GM23248 (cell line): Measurements from ENCODE around the gene FAM168B. TPM values are rescaled to one million over a fixed set of nuclear protein-coding genes. Genes with fewer than 3 reads are reported as not detected.

Source experiments
- DNase-seq: peaks from one replicate; pipeline ENCODE4 v3.0.0-alpha.2; 2015
- H2AFZ ChIP-seq: fragments of 200-600 bp; sonication (generic); 2 replicates; pipeline ENCODE4 v1.6.1; 2016; ENCODE audit warnings: antibody characterized with exemption
- H3F3A ChIP-seq: fragments of 200-600 bp; sonication (generic); 2 replicates; pipeline ENCODE4 v1.6.1; 2016; ENCODE audit warnings: mild to moderate bottlenecking, antibody characterized with exemption, mixed run types; ENCODE audit not compliant: insufficient read depth
- H3K27ac ChIP-seq: fragments of 200-600 bp; sonication (generic); 2 replicates; pipeline ENCODE4 v1.5.1; 2016; ENCODE audit warnings: mild to moderate bottlenecking
- H3K27me3 ChIP-seq: fragments of 200-600 bp; sonication (generic); replicated peaks from 2 replicates; pipeline ENCODE4 v1.6.1; 2016; ENCODE audit warnings: mild to moderate bottlenecking; ENCODE audit not compliant: insufficient read depth
- H3K36me3 ChIP-seq: fragments of 200-600 bp; sonication (generic); 2 replicates; pipeline ENCODE4 v1.6.1; 2016; ENCODE audit warnings: low read depth, mild to moderate bottlenecking
- H3K4me1 ChIP-seq: fragments of 200-600 bp; sonication (generic); 2 replicates; pipeline ENCODE4 v1.6.1; 2016; ENCODE audit warnings: mild to moderate bottlenecking; ENCODE audit not compliant: insufficient read depth
- H3K4me2 ChIP-seq: fragments of 200-600 bp; sonication (generic); one replicate; pipeline ENCODE4 v1.6.1; 2016; ENCODE audit warnings: mild to moderate bottlenecking; ENCODE audit not compliant: unreplicated experiment
- H3K4me3 ChIP-seq: fragments of 200-600 bp; sonication (generic); 2 replicates; pipeline ENCODE4 v1.5.1; 2016; ENCODE audit warnings: mild to moderate bottlenecking
- H3K79me2 ChIP-seq: fragments of 200-600 bp; sonication (generic); 2 replicates; pipeline ENCODE4 v1.6.1; 2016; ENCODE audit warnings: mild to moderate bottlenecking; ENCODE audit not compliant: insufficient read depth
- H3K9ac ChIP-seq: fragments of 200-600 bp; sonication (generic); 2 replicates; pipeline ENCODE4 v1.6.1; 2016; ENCODE audit warnings: mild to moderate bottlenecking
- H3K9me2 ChIP-seq: fragments of 200-600 bp; sonication (generic); 2 replicates; pipeline ENCODE4 v1.6.1; 2016; ENCODE audit warnings: mixed run types, mild to moderate bottlenecking, moderate library complexity; ENCODE audit not compliant: insufficient read depth
- H3K9me3 ChIP-seq: fragments of 200-600 bp; sonication (generic); one replicate; pipeline ENCODE4 v1.6.1; 2017; ENCODE audit warnings: low read depth
- H4K20me1 ChIP-seq: fragments of 200-600 bp; sonication (generic); 2 replicates; pipeline ENCODE4 v1.6.0; 2016; ENCODE audit not compliant: insufficient read depth
- EZH2 ChIP-seq: fragments of 200-600 bp; sonication (generic); IDR thresholded peaks from 2 replicates; pipeline ENCODE4 v1.6.1; 2018; ENCODE audit warnings: antibody characterized with exemption, mild to moderate bottlenecking; ENCODE audit not compliant: insufficient read depth, poor library complexity, severe bottlenecking
- EZH2phosphoT487 ChIP-seq: fragments of 200-600 bp; sonication (generic); IDR thresholded peaks from 2 replicates; pipeline ENCODE4 v1.6.1; 2018; ENCODE audit warnings: antibody characterized with exemption, moderate library complexity, mild to moderate bottlenecking, low read depth; ENCODE audit not compliant: insufficient read depth
- WGBS, 2 experiments: methylation state at CpG; one replicate each; pipeline ENCODE4 v1.1.6; 2015 to 2017; ENCODE audit warnings: low lambda C conversion rate in 2 of 2, low coverage in 1 of 2; ENCODE audit errors: missing lambda C conversion rate in 2 of 2; 5-methylcytosine and 5-hydroxymethylcytosine counted together
- in situ Hi-C: fragments of 300-500 bp; cut with MboI; formaldehyde crosslinking; loops from 2 replicates; pipeline ENCODE4 v1.15.0; 2020
- polyA plus RNA-seq: library from polyadenylated mRNA; unstranded; fragments of >200 nt; fragmentation: Nextera tagmentation; extraction: Ambion mirVana; gene quantifications from 2 replicates; pipeline ENCODE4 v1.2.1, GENCODE V29; 2016
- total RNA-seq: library from RNA; depleted of rRNA; stranded (reverse); fragments of >200 nt; shearing (Covaris generic); gene quantifications from 2 replicates; pipeline ENCODE4 v1.2.3, GENCODE V29; 2014

FAM168B gene
- total and polyA plus RNA-seq, 2 experiments from 2014 or later: 47.6 to 125 TPM

DNA sequence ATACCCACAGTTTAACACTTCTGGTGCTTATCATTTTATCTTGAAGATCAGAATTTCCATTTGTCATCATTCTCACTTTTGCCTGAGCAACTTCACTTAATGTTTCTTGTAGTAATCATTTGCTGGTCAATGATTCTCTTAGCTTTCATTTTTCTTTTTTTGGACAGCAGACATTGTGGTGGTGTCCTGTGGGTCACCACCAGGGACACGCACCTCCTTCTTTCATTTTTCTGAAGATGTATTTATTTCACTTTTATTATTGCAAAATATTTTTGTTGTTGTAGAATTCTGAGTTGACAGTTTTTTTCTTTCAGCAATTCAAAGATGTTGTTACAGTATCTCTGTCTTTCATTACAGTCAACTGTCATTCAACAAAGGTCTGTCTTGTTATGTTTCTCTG is 84.3 kb downstream of the FAM168B start:
- Histone ChIP-seq H3K79me2 (no peaks in the 10 kb centered on the region), H3K4me3 (no peak overlapping the region), H3K27me3 (peaks cover 20% of the 10 kb centered on the region), H3K4me1 (no peaks in the 10 kb centered on the region), H4K20me1 (no peaks in the 10 kb centered on the region), H3K4me2 (no peak overlapping the region), H3K27ac (no peak overlapping the region), H3K9ac (no peak overlapping the region), H2AFZ (no peak overlapping the region), H3F3A (no peaks in the 10 kb centered on the region), H3K9me2 (no peaks in the 10 kb centered on the region), H3K9me3 (no peaks in the 10 kb centered on the region), H3K36me3 (no peaks in the 10 kb centered on the region)
- 40 to 50% methylated on average over 1 of the region's 1 CpG for WGBS, 2 experiments
- in situ Hi-C loops: no loop called here
- DNase-seq: no peak
- TF ChIP-seq EZH2phosphoT487 (no peak), EZH2 (no peak)

DNA sequence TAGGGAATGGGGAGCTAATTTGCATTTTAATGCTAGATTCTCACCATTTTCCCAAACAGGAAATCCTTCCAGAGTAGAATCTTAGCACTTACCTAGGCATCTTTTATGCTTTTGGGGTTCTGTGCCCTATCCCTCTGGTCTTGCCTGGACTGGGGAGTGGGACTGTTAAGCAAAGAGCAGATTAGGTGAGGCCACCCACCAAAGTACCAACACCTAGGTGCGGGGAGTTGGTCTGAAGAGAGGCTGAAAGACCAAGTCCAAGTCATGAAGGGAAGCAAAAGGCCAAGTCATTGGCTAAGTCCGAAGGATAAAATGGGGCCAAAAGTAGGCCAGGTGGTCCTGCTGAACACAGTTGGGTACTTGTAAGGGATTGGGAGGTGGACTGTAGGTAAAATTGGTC is 86.7 kb downstream of the FAM168B start:
- no peak overlapping the region for H3K4me2 ChIP-seq
- no peaks in the 10 kb centered on the region for H3K36me3 ChIP-seq
- no peaks in the 10 kb centered on the region for H3K9me2 ChIP-seq
- H3K4me3 ChIP-seq: no peak overlapping the region
- no peaks in the 10 kb centered on the region for H3K79me2 ChIP-seq
- H3K9ac ChIP-seq: no peak overlapping the region
- no peak for DNase-seq
- H3K9me3 ChIP-seq: no peaks in the 10 kb centered on the region
- in situ Hi-C loops: no loop called here
- H3K4me1 ChIP-seq: no peaks in the 10 kb centered on the region
- TF ChIP-seq EZH2 (no peak), EZH2phosphoT487 (no peak)
- H3K27ac ChIP-seq: no peak overlapping the region
- H3K27me3 ChIP-seq: peaks cover 28% of the 10 kb centered on the region
- H4K20me1 ChIP-seq: no peaks in the 10 kb centered on the region
- H3F3A ChIP-seq: no peaks in the 10 kb centered on the region
- 47 to 49% methylated on average over 2 of the region's 2 CpGs for WGBS, 2 experiments
- no peak overlapping the region for H2AFZ ChIP-seq

DNA sequence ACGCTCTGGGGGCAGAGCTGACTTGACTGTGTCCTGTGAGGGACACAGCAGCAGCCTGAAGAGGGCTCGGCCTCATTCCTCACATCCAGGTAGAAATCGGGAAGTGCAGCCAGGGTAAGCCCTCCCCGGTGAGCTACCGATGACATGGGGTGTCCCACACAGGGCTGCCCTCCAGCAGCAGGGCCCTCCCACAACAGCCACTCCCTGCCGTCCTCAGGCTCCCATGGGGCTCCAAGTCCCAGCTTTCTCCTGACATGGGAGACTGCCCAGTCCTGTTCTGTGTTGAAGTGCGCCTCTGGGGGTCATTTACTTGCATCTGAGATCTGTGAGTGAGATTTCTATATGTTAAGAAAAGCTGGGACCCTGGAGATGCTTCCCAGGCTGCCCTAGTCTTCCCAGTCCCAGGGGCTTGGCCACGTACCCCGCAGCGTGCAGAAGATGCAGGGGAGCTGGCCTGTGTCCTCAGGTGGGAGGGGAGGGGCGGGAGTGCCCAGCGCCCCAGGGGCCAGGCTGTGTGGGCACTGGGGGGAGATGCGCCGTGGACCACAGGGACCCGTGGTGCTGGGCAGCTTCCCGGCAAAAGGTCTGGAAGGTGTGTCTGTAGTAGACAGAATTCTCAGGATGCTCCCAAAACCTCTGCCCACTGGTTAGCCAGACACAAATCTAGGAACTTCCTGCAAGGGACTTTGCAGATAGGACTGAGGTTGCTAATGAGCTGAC is 87.9 kb downstream of the FAM168B start:
- no peak for TF ChIP-seq EZH2
- no peak for TF ChIP-seq EZH2phosphoT487
- no peak overlapping the region for H3K4me3 ChIP-seq
- no peak for DNase-seq
- H4K20me1 ChIP-seq: no peaks in the 10 kb centered on the region
- no peaks in the 10 kb centered on the region for H3F3A ChIP-seq
- no peaks in the 10 kb centered on the region for H3K79me2 ChIP-seq
- H3K4me1 ChIP-seq: no peaks in the 10 kb centered on the region
- H3K9me3 ChIP-seq: no peaks in the 10 kb centered on the region
- H3K27ac ChIP-seq: no peak overlapping the region
- H3K4me2 ChIP-seq: no peak overlapping the region
- no peak overlapping the region for H3K9ac ChIP-seq
- in situ Hi-C loops: no loop called here
- peaks cover 30% of the 10 kb centered on the region; the same call in 1 of the 2 replicates for H3K27me3 ChIP-seq
- H2AFZ ChIP-seq: no peak overlapping the region
- 30 to 44% methylated on average over 12 to 16 of the region's 16 CpGs for WGBS, 2 experiments
- H3K36me3 ChIP-seq: no peaks in the 10 kb centered on the region
- no peaks in the 10 kb centered on the region for H3K9me2 ChIP-seq

DNA sequence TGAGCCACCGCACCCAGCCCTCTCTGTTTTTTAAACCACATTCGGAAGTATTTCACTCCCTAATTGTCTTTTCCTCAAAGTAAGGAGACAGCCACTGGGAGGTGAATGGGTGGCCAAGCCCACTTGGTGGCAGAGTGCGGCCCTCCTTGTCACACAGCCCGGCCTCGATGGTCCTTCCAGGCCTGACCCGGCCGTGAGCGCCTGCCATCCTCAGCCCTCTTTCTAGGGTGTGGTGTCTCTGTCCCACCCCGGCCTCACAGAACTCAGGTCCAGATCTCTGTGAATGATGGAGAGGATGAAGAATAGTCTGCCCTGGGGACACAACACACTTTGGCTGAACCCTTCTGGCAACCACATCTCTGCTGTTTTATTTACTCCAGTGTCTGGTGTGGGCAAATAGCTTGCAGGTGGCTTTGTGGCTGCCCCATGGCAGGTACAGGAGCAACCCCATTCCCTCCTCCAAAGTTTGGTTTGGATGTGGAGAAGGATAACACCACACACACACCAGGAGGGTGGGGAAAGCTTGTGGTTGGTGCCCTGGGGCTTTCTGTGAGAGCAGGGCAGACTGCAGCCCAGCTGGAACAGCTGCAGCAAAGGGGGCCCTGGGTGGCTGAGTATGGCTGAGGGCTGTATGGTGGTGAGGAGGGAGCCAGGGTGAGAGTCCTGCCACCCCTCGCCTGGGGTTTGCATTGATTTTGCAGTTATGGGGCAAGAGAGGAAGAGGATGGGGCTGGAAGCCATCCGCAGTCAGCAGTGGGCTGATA is 88.6 kb downstream of the FAM168B start:
- Histone ChIP-seq H3K27ac (no peak overlapping the region), H3K4me2 (no peak overlapping the region), H3K36me3 (no peaks in the 10 kb centered on the region), H4K20me1 (no peaks in the 10 kb centered on the region), H3K4me1 (no peaks in the 10 kb centered on the region), H3K9ac (no peak overlapping the region), H3K4me3 (no peak overlapping the region), H2AFZ (no peak overlapping the region), H3K9me2 (no peaks in the 10 kb centered on the region), H3F3A (no peaks in the 10 kb centered on the region), H3K27me3 (peaks cover 31% of the 10 kb centered on the region; the same call in 1 of the 2 replicates), H3K9me3 (no peaks in the 10 kb centered on the region), H3K79me2 (no peaks in the 10 kb centered on the region)
- TF ChIP-seq EZH2phosphoT487 (no peak), EZH2 (no peak)
- no peak for DNase-seq
- 52 to 59% methylated on average over 11 of the region's 11 CpGs for WGBS, 2 experiments
- in situ Hi-C loops: no loop called here
